ENCODE measurements around the gene ACTRT2. TPM values are rescaled to one million over a fixed set of nuclear protein-coding genes. Genes with fewer than 3 reads are reported as not detected.

ACTRT2 gene
- polyA plus RNA-seq: not detected in 2 replicates

GRCh38 chr1:3021233-3021671 lies at the start of gene ACTRT2:
ACTRT2 (plus strand) TSS chr1:3021467; CDS start chr1:3021687, 220 bp downstream.

DNA sequence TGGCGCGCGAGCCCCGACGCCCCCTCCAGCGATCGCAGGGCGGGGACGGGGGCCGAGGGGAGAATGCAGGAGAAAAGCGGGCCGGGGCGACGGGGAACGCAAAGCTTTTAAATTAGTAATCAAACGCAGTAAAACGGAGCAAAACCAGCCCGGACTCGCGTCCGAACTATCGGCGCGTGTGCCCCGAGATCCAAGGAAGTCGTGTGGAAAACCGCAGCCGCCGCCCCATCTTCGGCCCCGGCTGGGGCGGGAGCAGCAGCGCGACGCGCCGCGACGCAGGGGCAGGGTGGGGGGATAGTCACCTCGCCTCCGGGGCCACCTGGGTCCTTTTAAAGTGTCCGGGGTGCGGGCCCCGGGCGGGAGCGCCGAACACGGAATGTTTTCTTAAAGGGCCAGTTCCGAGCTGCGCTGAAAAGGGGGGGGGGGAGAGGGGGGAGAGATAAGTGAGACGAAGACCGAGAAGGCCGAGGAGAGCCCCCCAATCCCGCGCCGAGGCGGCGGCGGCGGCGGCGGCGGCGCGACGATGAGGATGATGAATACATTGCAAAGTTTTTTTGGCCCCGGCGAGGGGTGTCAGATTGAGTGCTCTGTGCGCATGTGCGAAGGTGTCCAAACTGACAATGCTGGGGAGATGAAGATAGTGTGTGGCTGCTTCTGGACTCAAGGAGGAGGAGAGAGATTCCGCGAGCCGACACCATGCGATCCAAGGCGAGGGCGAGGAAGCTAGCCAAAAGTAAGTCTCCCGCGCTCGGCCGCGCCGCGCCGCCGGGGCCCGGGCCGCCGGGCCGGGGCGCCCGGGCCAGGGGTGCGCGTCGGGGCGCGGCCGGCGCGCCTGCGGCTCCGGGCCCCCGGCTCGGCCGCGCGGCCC lies 47.5 kb downstream of the ACTRT2 start, which contains the start of gene PRDM16:
Gene PRDM16, plus strand, starts transcription at position 640 of the 868 bp plus-strand sequence. Its CDS starts 57 bp downstream, at position 697.

Other genes starting within 250 kb of the ACTRT2 start
- 0.04 and 0.55 TPM in 2 replicates for gene TTC34, start 219.8 kb upstream of the ACTRT2 start, polyA plus RNA-seq
- gene PRDM16, start 47.7 kb downstream of the ACTRT2 start, polyA plus RNA-seq: not detected in 2 replicates